Keratinocyte (primary cell): ENCODE data around the gene CDC42SE2. TPM values are rescaled to one million over a fixed set of nuclear protein-coding genes. Genes with fewer than 3 reads are reported as not detected.

Experiments
- DNase-seq: peaks from one replicate; pipeline ENCODE4 v3.0.0-alpha.2; 2011; ENCODE audit warnings: low read depth, missing footprints, low spot score
- FAIRE-seq: peaks from 2 replicates; lab custom pipeline; 2011; peaks lifted over from hg19 to GRCh38; lab: Jason Lieb, UNC
- H2AFZ ChIP-seq: 2 replicates; pipeline ENCODE4 v1.6.0; 2012; ENCODE audit warnings: low read length, control low read depth, inconsistent platforms; ENCODE audit not compliant: control insufficient read depth
- H3K27ac ChIP-seq: 2 replicates; pipeline ENCODE4 v1.5.1; 2011; ENCODE audit warnings: low read length; ENCODE audit not compliant: control insufficient read depth, insufficient read depth
- H3K27me3 ChIP-seq: 3 replicates; pipeline ENCODE4 v1.6.0; 2011; ENCODE audit warnings: low read length; ENCODE audit not compliant: control insufficient read depth, insufficient read depth; ENCODE audit errors: extremely low read depth
- H3K36me3 ChIP-seq, 2 experiments: 2 replicates in 1 of 2; 3 replicates in 1 of 2; pipeline ENCODE4 v1.5.1; 2011; ENCODE audit warnings: low read length in 2 of 2, mild to moderate bottlenecking in 1 of 2; ENCODE audit not compliant: control insufficient read depth in 2 of 2, insufficient read depth in 2 of 2; ENCODE audit errors: extremely low read depth in 1 of 2
- H3K4me1 ChIP-seq: 3 replicates; pipeline ENCODE4 v1.5.1; 2011; ENCODE audit warnings: low read length; ENCODE audit not compliant: control insufficient read depth, insufficient read depth; ENCODE audit errors: extremely low read depth
- H3K4me2 ChIP-seq: 3 replicates; pipeline ENCODE4 v1.6.0; 2011; ENCODE audit warnings: low read depth, low read length; ENCODE audit not compliant: control insufficient read depth, insufficient read depth; ENCODE audit errors: extremely low read depth
- H3K4me3 ChIP-seq, 3 experiments: fragments of 200-600 bp in 1 of 3; sonication (generic) in 1 of 3; 2 replicates in 2 of 3; 3 replicates in 1 of 3; pipeline ENCODE4 v1.5.1; 2011 to 2016; ENCODE audit warnings: low read length in 3 of 3, mild to moderate bottlenecking in 3 of 3, control low read depth in 2 of 3, inconsistent platforms in 1 of 3, low read depth in 1 of 3, mixed read lengths in 1 of 3, mixed run types in 1 of 3, moderate library complexity in 1 of 3; ENCODE audit not compliant: control insufficient read depth in 2 of 3, insufficient read depth in 2 of 3; ENCODE audit errors: extremely low read depth in 1 of 3
- H3K79me2 ChIP-seq: 2 replicates; pipeline ENCODE4 v1.6.0; 2012; ENCODE audit warnings: low read length; ENCODE audit not compliant: control insufficient read depth, insufficient read depth
- H3K9ac ChIP-seq: 3 replicates; pipeline ENCODE4 v1.6.0; 2011; ENCODE audit warnings: low read length; ENCODE audit not compliant: control insufficient read depth, insufficient read depth; ENCODE audit errors: extremely low read depth
- H3K9me1 ChIP-seq: 3 replicates; pipeline ENCODE4 v1.6.0; 2011; ENCODE audit warnings: low read length; ENCODE audit not compliant: control insufficient read depth, insufficient read depth; ENCODE audit errors: extremely low read depth
- H3K9me3 ChIP-seq: 2 replicates; pipeline ENCODE4 v1.5.1; 2012; ENCODE audit warnings: low read depth, low read length; ENCODE audit not compliant: control insufficient read depth
- H4K20me1 ChIP-seq: 3 replicates; pipeline ENCODE4 v1.6.0; 2011; ENCODE audit warnings: low read length; ENCODE audit not compliant: control insufficient read depth, insufficient read depth; ENCODE audit errors: extremely low read depth
- EZH2 ChIP-seq: IDR thresholded peaks from one replicate; pipeline ENCODE4 v1.6.1; 2012; ENCODE audit warnings: inconsistent platforms, mild to moderate bottlenecking, low read length, moderate library complexity
- dilution Hi-C: fragments of 300-500 bp; cut with MboI; formaldehyde crosslinking; loops from one replicate; pipeline ENCODE4 v1.7.0; 2020; ENCODE audit warnings: low sequenced_read_pairs; ENCODE audit not compliant: extremely low pct_ligation_motif_present
- polyA plus RNA-seq, 5 experiments: library from polyadenylated mRNA; depleted of rRNA in 3 of 5; stranded (reverse) in 3 of 5; stranded (forward) in 1 of 5; unstranded in 1 of 5; fragments of >200 nt; gene quantifications; 1 replicate in 1 of 5; 2 replicates in 3 of 5; 3 replicates in 1 of 5; pipeline versions ENCODE4 v1.2.1 to v1.2.3, GENCODE V29; 2011 to 2012; ENCODE audit warnings: missing spikeins in 2 of 5, low read depth in 1 of 5, low replicate concordance in 1 of 5
- TF ChIP-seq, protein P1 (sequence below), 3 experiments: IDR thresholded peaks in 1 of 3; conservative IDR thresholded peaks in 1 of 3; optimal IDR thresholded peaks in 1 of 3; 2 replicates in 2 of 3; 3 replicates in 1 of 3; pipeline versions ENCODE3 to v1.5.1; 2011; ENCODE audit warnings: low read length in 3 of 3, mild to moderate bottlenecking in 3 of 3, moderate library complexity in 2 of 3, control low read depth in 1 of 3, inconsistent platforms in 1 of 3; ENCODE audit not compliant: insufficient read depth in 2 of 3; ENCODE audit errors: extremely low read depth in 1 of 3

Gene CDC42SE2
- polyA plus RNA-seq, 1 donor (not counting 4 experiments of a cell fraction or from before 2014, with no cell fraction given), result 32.5 TPM

DNA sequence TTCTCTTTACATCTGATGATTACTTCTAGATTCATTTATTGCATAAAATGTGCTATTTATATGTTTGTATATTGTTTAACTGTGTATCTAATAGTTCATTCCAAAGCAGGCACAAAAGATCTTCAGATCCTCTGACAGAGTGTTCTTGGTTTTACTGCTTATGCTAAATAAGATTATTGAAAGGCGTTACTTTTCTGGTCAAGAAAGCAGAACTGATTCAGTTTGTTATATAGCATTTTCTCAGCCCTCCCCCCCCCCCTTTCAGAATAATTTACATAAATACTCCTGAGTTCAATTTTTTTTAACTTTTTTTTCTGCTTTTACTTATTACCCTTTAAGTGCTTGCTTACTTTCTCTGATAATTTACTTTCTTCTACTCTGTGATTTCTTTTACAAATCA lies 15.4 kb downstream of the CDC42SE2 start:
- FAIRE-seq (no peak), DNase-seq (no peak)
- H3K36me3 ChIP-seq, result no peaks in the 10 kb centered on the region
- H3K9me3 ChIP-seq, result no peaks in the 10 kb centered on the region
- H3K79me2 ChIP-seq, result peaks cover 75% of the 10 kb centered on the region
- H3K27ac ChIP-seq, result no peak overlapping the region
- no peaks in the 10 kb centered on the region for H3K9me1 ChIP-seq
- H3K4me1 ChIP-seq, result peaks cover 19% of the 10 kb centered on the region
- no peak overlapping the region for H3K4me3 ChIP-seq
- H3K27me3 ChIP-seq, result no peaks in the 10 kb centered on the region
- no peak for TF ChIP-seq EZH2
- TF ChIP-seq, protein P1, sequence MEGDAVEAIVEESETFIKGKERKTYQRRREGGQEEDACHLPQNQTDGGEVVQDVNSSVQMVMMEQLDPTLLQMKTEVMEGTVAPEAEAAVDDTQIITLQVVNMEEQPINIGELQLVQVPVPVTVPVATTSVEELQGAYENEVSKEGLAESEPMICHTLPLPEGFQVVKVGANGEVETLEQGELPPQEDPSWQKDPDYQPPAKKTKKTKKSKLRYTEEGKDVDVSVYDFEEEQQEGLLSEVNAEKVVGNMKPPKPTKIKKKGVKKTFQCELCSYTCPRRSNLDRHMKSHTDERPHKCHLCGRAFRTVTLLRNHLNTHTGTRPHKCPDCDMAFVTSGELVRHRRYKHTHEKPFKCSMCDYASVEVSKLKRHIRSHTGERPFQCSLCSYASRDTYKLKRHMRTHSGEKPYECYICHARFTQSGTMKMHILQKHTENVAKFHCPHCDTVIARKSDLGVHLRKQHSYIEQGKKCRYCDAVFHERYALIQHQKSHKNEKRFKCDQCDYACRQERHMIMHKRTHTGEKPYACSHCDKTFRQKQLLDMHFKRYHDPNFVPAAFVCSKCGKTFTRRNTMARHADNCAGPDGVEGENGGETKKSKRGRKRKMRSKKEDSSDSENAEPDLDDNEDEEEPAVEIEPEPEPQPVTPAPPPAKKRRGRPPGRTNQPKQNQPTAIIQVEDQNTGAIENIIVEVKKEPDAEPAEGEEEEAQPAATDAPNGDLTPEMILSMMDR (optimal IDR thresholded peaks at IDR 0.05 in 1 of 3, IDR thresholded peaks at IDR 0.05 in 1 of 3, conservative IDR thresholded peaks at IDR 0.05 in 1 of 3; ENCODE audit: extremely low read depth in 1 of 3, insufficient read depth in 2 of 3, low read length in 3 of 3), result no peak
- H3K9ac ChIP-seq, result no peak overlapping the region
- H4K20me1 ChIP-seq, result no peaks in the 10 kb centered on the region
- H3K4me2 ChIP-seq, result no peak overlapping the region
- dilution Hi-C loops, result no loop called here
- H2AFZ ChIP-seq, result no peak overlapping the region

DNA sequence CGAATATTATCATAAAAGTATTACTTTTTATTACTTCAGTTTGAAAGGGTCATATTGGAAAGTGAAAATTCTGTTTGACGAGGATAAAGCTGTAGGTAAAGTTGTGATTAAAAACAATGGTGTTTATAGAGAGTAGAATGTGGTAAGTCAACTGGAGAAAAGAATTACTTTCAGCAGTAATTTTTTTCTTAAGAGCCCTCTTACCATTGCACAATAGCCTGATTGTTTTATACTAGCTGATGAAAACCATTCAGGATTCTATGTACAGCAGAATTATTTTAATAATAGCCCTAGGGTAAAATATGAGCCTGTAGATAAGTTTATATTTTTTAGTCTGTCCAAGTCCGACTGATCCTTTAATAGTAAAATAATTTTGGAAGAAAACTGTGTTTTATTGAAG lies 16.6 kb downstream of the CDC42SE2 start:
- TF ChIP-seq, protein P1 (optimal IDR thresholded peaks at IDR 0.05 in 1 of 3, IDR thresholded peaks at IDR 0.05 in 1 of 3, conservative IDR thresholded peaks at IDR 0.05 in 1 of 3; ENCODE audit: extremely low read depth in 1 of 3, insufficient read depth in 2 of 3, low read length in 3 of 3), result no peak
- no peak overlapping the region for H2AFZ ChIP-seq
- no peak overlapping the region for H3K9ac ChIP-seq
- H3K27ac ChIP-seq, result no peak overlapping the region
- H4K20me1 ChIP-seq, result no peaks in the 10 kb centered on the region
- H3K36me3 ChIP-seq, result no peaks in the 10 kb centered on the region
- no peak overlapping the region for H3K4me3 ChIP-seq
- H3K9me1 ChIP-seq, result no peaks in the 10 kb centered on the region
- DNase-seq (no peak), FAIRE-seq (no peak)
- dilution Hi-C loops, result no loop called here
- H3K27me3 ChIP-seq, result no peaks in the 10 kb centered on the region
- peaks cover 73% of the 10 kb centered on the region for H3K79me2 ChIP-seq
- peaks cover 19% of the 10 kb centered on the region for H3K4me1 ChIP-seq
- H3K4me2 ChIP-seq, result peak overlapping the region; percentile 81
- no peaks in the 10 kb centered on the region for H3K9me3 ChIP-seq
